B cell (primary cell): ENCODE measurements around the gene CHKA. TPM values are rescaled to one million over a fixed set of nuclear protein-coding genes. Genes with fewer than 3 reads are reported as not detected.

Experiments used
- ATAC-seq: fragments of 200-7000 bp; cut with Tn5 transposase; one replicate; pipeline ENCODE4 v1.10.0; 2021; ENCODE audit warnings: low read depth, mild to moderate bottlenecking, moderate number of reproducible peaks, moderate library complexity
- CTCF ChIA-PET: fragments of 350-600 bp; sonication (Branson Sonifier 250); formaldehyde crosslinking; loops from one replicate; lab custom pipeline; 2021; ENCODE audit warnings: antibody characterized with exemption, inconsistent platforms; lab: Charles Lee
- POLR2A ChIA-PET: fragments of 350-600 bp; sonication (Branson Sonifier 250); formaldehyde crosslinking; loops from one replicate; lab custom pipeline; 2021; ENCODE audit warnings: antibody characterized with exemption; lab: Charles Lee
- DNase-seq: peaks from one replicate; pipeline ENCODE4 v3.0.0; 2013
- H2AFZ ChIP-seq: 2 replicates; pipeline ENCODE4 v1.6.1; 2012; ENCODE audit warnings: mild to moderate bottlenecking, low read depth, low read length; ENCODE audit not compliant: insufficient read depth, poor library complexity, severe bottlenecking
- H3K27ac ChIP-seq, 2 donors: 1 replicate in 1 of 2; 2 replicates in 1 of 2; pipeline ENCODE4 v1.5.1; 2012 to 2013; ENCODE audit warnings: low read length in 2 of 2, mild to moderate bottlenecking in 2 of 2, moderate library complexity in 1 of 2
- H3K27me3 ChIP-seq, 4 experiments: fragments of 200-600 bp in 1 of 4; sonication (generic) in 1 of 4; replicated peaks in 1 of 4; 1 replicate in 2 of 4; 2 replicates in 2 of 4; pipeline versions ENCODE4 v1.6.1 to v1.7.0; 2013 to 2016; ENCODE audit warnings: low read length in 3 of 4, mild to moderate bottlenecking in 2 of 4, mixed read lengths in 1 of 4, moderate library complexity in 1 of 4; ENCODE audit not compliant: insufficient read depth in 4 of 4, control insufficient read depth in 3 of 4; ENCODE audit errors: control extremely low read depth in 1 of 4
- H3K36me3 ChIP-seq, 2 experiments: replicated peaks in 1 of 2; 1 replicate in 1 of 2; 2 replicates in 1 of 2; pipeline versions ENCODE4 v1.6.1 to v1.7.1; 2013; ENCODE audit warnings: low read length in 1 of 2; ENCODE audit not compliant: insufficient read depth in 2 of 2, control insufficient read depth in 1 of 2; ENCODE audit errors: control extremely low read depth in 1 of 2, extremely low read depth in 1 of 2
- H3K4me1 ChIP-seq, 2 donors: fragments of 200-600 bp in 1 of 2; sonication (generic) in 1 of 2; 1 replicate in 1 of 2; 2 replicates in 1 of 2; pipeline versions ENCODE4 v1.5.1 to v1.6.1; 2013 to 2017; ENCODE audit warnings: low read length in 2 of 2; ENCODE audit not compliant: control insufficient read depth in 2 of 2, insufficient read depth in 2 of 2
- H3K4me2 ChIP-seq: replicated peaks from 2 replicates; pipeline ENCODE3; 2012; ENCODE audit warnings: mild to moderate bottlenecking, low read depth, low read length; ENCODE audit not compliant: poor library complexity, severe bottlenecking
- H3K4me3 ChIP-seq, 5 experiments: fragments of 200-600 bp in 1 of 5; sonication (generic) in 1 of 5; 1 replicate in 3 of 5; 2 replicates in 2 of 5; pipeline versions ENCODE4 v1.5.1 to v1.7.0; 2011 to 2016; ENCODE audit warnings: low read length in 4 of 5, mild to moderate bottlenecking in 4 of 5, low read depth in 2 of 5, control low read depth in 1 of 5, moderate library complexity in 1 of 5; ENCODE audit not compliant: insufficient read depth in 1 of 5; ENCODE audit errors: control extremely low read depth in 1 of 5, extremely low read depth in 1 of 5
- H3K79me2 ChIP-seq: fragments of 200-600 bp; sonication (generic); one replicate; pipeline ENCODE4 v1.6.0; 2016; ENCODE audit warnings: low read length; ENCODE audit not compliant: control insufficient read depth, insufficient read depth
- H3K9ac ChIP-seq: fragments of 200-600 bp; sonication (generic); 2 replicates; pipeline ENCODE4 v1.6.1; 2017; ENCODE audit warnings: mild to moderate bottlenecking, low read length, moderate library complexity
- H3K9me3 ChIP-seq, 3 donors: one replicate each; pipeline versions ENCODE4 v1.6.1 to v1.7.1; 2013; ENCODE audit warnings: low read length in 2 of 3; ENCODE audit not compliant: control insufficient read depth in 2 of 3, insufficient read depth in 1 of 3; ENCODE audit errors: control extremely low read depth in 1 of 3
- H4K20me1 ChIP-seq: 2 replicates; pipeline ENCODE4 v1.6.0; 2012; ENCODE audit warnings: mild to moderate bottlenecking, low read length; ENCODE audit not compliant: insufficient read depth, control insufficient read depth, poor library complexity, severe bottlenecking
- H3K27ac Mint-ChIP-seq: one replicate; pipeline ENCODE4 v1.8.0; 2021; ENCODE audit warnings: mixed read lengths
- H3K27me3 Mint-ChIP-seq: one replicate; pipeline ENCODE4 v1.8.0; 2021; ENCODE audit warnings: mixed read lengths
- H3K4me1 Mint-ChIP-seq: one replicate; pipeline ENCODE4 v1.8.0; 2021; ENCODE audit warnings: mixed read lengths
- H3K4me3 Mint-ChIP-seq: one replicate; pipeline ENCODE4 v1.8.0; 2021; ENCODE audit warnings: mixed read lengths
- H3K9me3 Mint-ChIP-seq: one replicate; pipeline ENCODE4 v1.8.0; 2022; ENCODE audit warnings: mixed read lengths; ENCODE audit not compliant: insufficient read depth
- EZH2 ChIP-seq: IDR thresholded peaks from 2 replicates; pipeline ENCODE4 v1.6.1; 2012; ENCODE audit warnings: borderline replicate concordance, low read depth, mild to moderate bottlenecking, moderate library complexity, low read length; ENCODE audit not compliant: insufficient read depth, poor library complexity, severe bottlenecking
- WGBS: methylation state at CpG from one replicate; pipeline ENCODE4 v1.1.5; 2013; ENCODE audit warnings: missing lambda C conversion rate; ENCODE audit not compliant: insufficient coverage; 5-methylcytosine and 5-hydroxymethylcytosine counted together
- intact Hi-C: fragments of 100-400 bp; cut with micrococcal nuclease; formaldehyde crosslinking; loops from one replicate; pipeline ENCODE4 v1.10.0; 2022
- polyA plus RNA-seq: library from polyadenylated mRNA; depleted of rRNA; stranded (reverse); fragments of >200 nt; gene quantifications from 2 replicates; pipeline ENCODE4 v1.2.3, GENCODE V29; 2012
- total RNA-seq, 2 donors: library from RNA; stranded (reverse); fragments of 120-200 nt in 1 of 2; gene quantifications; 1 replicate in 1 of 2; 2 replicates in 1 of 2; pipeline versions ENCODE4 v1.2.3 to v1.2.4, GENCODE V29; 2013 to 2022
- TF ChIP-seq, protein P1 (sequence below): fragments of 200-600 bp; IDR thresholded peaks from one replicate; pipeline ENCODE4 v1.8.0; 2022; ENCODE audit warnings: antibody characterized with exemption, mild to moderate bottlenecking

The CHKA gene
- total and polyA plus RNA-seq, 2 donors (not counting 1 experiment from before 2014, with no cell fraction given): 10.6 to 20.6 TPM

DNA sequence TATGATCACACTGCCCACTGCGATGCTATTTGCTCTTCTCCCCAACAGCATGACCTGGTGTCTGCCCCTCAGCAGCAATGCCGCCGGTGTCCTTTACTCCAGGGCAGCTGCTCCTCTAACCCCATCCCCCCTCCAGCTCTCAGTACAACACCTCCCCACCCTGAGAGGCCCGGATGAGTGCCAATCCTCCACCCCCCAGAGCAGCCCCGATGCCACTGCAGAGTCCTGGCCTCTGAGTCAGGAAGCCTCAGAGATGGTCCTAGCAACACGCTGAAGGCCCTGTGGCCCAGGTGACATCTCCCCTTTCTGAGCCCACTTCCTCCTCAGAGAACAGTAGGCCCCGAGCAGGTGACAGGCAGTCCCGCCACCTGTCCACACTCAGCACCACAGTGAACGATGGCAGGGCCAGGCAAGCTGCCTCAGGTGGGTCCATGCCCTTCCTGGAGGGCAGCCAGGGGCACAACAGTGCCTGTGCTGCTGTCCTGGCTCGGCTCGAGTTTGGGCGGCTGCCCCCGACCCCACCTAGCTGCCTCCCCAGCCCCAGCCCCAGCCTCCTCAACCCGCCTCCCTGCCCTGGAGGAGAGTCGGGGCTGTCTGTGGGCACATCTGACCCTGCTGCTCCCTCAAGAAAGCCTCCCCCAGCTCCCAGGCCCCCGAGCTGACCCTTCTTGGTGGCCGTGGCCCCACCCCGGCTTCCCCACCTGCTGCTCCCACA is 94.6 kb downstream of the CHKA start:
- no peaks in the 10 kb centered on the region for H3K27me3 ChIP-seq
- H3K36me3 ChIP-seq: no peaks in the 10 kb centered on the region
- H3K4me2 ChIP-seq: no peak overlapping the region
- no peak overlapping the region for H3K9ac ChIP-seq
- no peak overlapping the region for H3K4me3 Mint-ChIP-seq
- WGBS: 88% methylated on average over 18 of the region's 18 CpGs
- no peaks in the 10 kb centered on the region for H4K20me1 ChIP-seq
- H3K4me1 ChIP-seq: peaks cover 10 to 15% of the 10 kb centered on the region in 2 donors
- no peak for ATAC-seq
- peaks cover 17% of the 10 kb centered on the region for H3K4me1 Mint-ChIP-seq
- CTCF ChIA-PET: no interaction called here
- H3K27me3 Mint-ChIP-seq: no peaks in the 10 kb centered on the region
- H3K27ac Mint-ChIP-seq: no peak overlapping the region
- intact Hi-C loops: no loop called here
- no peaks in the 10 kb centered on the region for H3K9me3 Mint-ChIP-seq
- H3K79me2 ChIP-seq: peaks cover 8% of the 10 kb centered on the region
- H2AFZ ChIP-seq: no peak overlapping the region
- no peaks in the 10 kb centered on the region for H3K9me3 ChIP-seq
- no peak overlapping the region for H3K4me3 ChIP-seq
- POLR2A ChIA-PET: no interaction called here
- TF ChIP-seq, protein P1, sequence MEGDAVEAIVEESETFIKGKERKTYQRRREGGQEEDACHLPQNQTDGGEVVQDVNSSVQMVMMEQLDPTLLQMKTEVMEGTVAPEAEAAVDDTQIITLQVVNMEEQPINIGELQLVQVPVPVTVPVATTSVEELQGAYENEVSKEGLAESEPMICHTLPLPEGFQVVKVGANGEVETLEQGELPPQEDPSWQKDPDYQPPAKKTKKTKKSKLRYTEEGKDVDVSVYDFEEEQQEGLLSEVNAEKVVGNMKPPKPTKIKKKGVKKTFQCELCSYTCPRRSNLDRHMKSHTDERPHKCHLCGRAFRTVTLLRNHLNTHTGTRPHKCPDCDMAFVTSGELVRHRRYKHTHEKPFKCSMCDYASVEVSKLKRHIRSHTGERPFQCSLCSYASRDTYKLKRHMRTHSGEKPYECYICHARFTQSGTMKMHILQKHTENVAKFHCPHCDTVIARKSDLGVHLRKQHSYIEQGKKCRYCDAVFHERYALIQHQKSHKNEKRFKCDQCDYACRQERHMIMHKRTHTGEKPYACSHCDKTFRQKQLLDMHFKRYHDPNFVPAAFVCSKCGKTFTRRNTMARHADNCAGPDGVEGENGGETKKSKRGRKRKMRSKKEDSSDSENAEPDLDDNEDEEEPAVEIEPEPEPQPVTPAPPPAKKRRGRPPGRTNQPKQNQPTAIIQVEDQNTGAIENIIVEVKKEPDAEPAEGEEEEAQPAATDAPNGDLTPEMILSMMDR: no peak
- no peak for TF ChIP-seq EZH2
- DNase-seq: no peak
- H3K27ac ChIP-seq: no peak overlapping the region

DNA sequence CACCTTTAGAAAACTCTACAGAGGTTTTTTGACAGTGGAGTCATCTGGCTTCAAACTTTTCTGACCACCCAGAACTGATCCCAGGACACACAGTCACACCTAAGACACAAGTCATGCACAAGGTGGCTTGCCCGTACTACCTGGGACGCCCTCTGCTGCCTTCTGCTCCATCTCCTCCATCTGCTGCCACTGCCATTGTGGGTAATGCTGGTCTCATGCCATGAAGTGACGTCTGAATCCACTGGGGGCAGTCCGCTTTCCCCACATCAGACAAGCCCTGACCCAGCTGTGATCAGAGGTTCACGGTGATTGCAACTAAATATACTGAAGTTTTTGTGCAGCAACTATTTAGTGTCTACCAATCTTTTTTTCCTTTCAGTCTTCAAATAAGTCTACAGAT is 96.1 kb downstream of the CHKA start:
- H3K4me2 ChIP-seq: no peak overlapping the region
- H3K27ac ChIP-seq: no peak overlapping the region
- TF ChIP-seq, protein P1: no peak
- TF ChIP-seq EZH2: no peak
- H3K79me2 ChIP-seq: no peaks in the 10 kb centered on the region
- peaks cover 4 to 7% of the 10 kb centered on the region in 2 donors for H3K4me1 ChIP-seq
- intact Hi-C loops: no loop called here
- no peaks in the 10 kb centered on the region for H3K9me3 ChIP-seq
- Mint-ChIP-seq H3K4me1 (peaks cover 5% of the 10 kb centered on the region), H3K27me3 (peaks cover 6% of the 10 kb centered on the region), H3K9me3 (no peaks in the 10 kb centered on the region), H3K4me3 (no peak overlapping the region), H3K27ac (no peak overlapping the region)
- H3K27me3 ChIP-seq: no peaks in the 10 kb centered on the region
- no peaks in the 10 kb centered on the region for H4K20me1 ChIP-seq
- H3K4me3 ChIP-seq: no peak overlapping the region
- H3K9ac ChIP-seq: no peak overlapping the region
- ATAC-seq (no peak), DNase-seq (no peak)
- WGBS: 40% methylated on average over 3 of the region's 5 CpGs
- no peaks in the 10 kb centered on the region for H3K36me3 ChIP-seq
- ChIA-PET POLR2A (no interaction called here), CTCF (interaction anchor here (1.4 kb wide), 2 partner anchors 15 to 23 kb away, joined by 3 to 4 read pairs; partner anchors contain the start of gene ALDH3B1)
- no peak overlapping the region for H2AFZ ChIP-seq
